Activated naive CD4-positive, alpha-beta T cell treated with anti-CD3 and anti-CD28 coated beads for 36 hours (primary cell): ENCODE data around the gene ABHD17B. TPM values are rescaled to one million over a fixed set of nuclear protein-coding genes. Genes with fewer than 3 reads are reported as not detected.
"Not testable (repeated sequence)": the region's sequence is repeated elsewhere in the genome, so short reads cannot be mapped to it uniquely, and the experiment has no call there.

Source experiments
- CTCF ChIA-PET: fragments of 350-600 bp; sonication (Branson Sonifier 250); formaldehyde crosslinking; loops from one replicate; lab custom pipeline; 2021; ENCODE audit warnings: antibody characterized with exemption; lab: Charles Lee
- DNase-seq: peaks from one replicate; pipeline ENCODE4 v3.0.0-alpha.2; 2020
- H3K27ac Mint-ChIP-seq: one replicate; pipeline ENCODE4 v1.8.0; 2021; ENCODE audit warnings: mild to moderate bottlenecking, mixed read lengths
- H3K27me3 Mint-ChIP-seq: one replicate; pipeline ENCODE4 v1.8.0; 2021; ENCODE audit warnings: low read depth, mixed read lengths
- H3K36me3 Mint-ChIP-seq: one replicate; pipeline ENCODE4 v1.8.0; 2021; ENCODE audit warnings: low read depth, mixed read lengths
- H3K4me1 Mint-ChIP-seq: one replicate; pipeline ENCODE4 v1.8.0; 2021; ENCODE audit warnings: low read depth, mixed read lengths
- H3K4me3 Mint-ChIP-seq: one replicate; pipeline ENCODE4 v1.8.0; 2021; ENCODE audit warnings: mild to moderate bottlenecking, moderate library complexity, mixed read lengths
- H3K9me3 Mint-ChIP-seq: one replicate; pipeline ENCODE4 v1.8.0; 2021; ENCODE audit warnings: mixed read lengths
- intact Hi-C: fragments of 100-400 bp; cut with micrococcal nuclease; formaldehyde crosslinking; loops from one replicate; pipeline ENCODE4 v1.15.1; 2023
- total RNA-seq, 2 experiments: library from RNA; stranded (reverse); gene quantifications; one replicate each; pipeline ENCODE4 v1.2.3, GENCODE V29; 2021

Gene ABHD17B
- total RNA-seq, 2 experiments from 2014 or later, result 10.2 to 11.1 TPM

DNA sequence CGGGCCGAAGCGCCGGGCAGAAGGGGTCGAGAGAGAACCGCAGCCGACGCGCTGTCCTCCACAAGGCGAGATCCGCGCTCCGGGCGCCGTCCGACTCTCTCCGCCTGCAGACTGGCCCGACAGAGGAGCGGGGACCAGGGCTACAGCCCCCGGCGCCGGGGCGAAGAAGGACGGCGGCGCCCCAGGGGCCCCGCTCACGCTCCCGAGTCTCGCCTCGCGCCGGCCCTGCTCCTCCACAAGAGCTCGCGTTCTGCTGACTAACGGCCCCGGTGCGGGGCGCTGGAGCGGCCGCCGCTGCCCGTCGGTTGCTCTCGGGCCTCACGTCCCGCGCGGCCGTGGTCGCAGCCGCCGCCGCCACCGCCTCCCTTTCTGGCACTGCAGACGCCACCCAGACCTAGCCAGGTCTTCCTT, 338 bp downstream of the ABHD17B start:
- peak overlapping the region; percentile 99 for H3K4me3 Mint-ChIP-seq
- H3K9me3 Mint-ChIP-seq, result no peaks in the 10 kb centered on the region
- peaks cover 51% of the 10 kb centered on the region for H3K4me1 Mint-ChIP-seq
- intact Hi-C loops, result loop anchor here (1.0 to 10.0 kb wide), 13 partner anchors 14 to 1656 kb away; partner anchors contain the start of genes CEMIP2, SMC5, TMC1 and ZFAND5
- no peak for DNase-seq
- CTCF ChIA-PET, result interaction anchor here (0.8 to 1.1 kb wide), 4 partner anchors 94 to 118 kb away, joined by 3 to 4 read pairs (median 4); no protein-coding TSS in a partner anchor
- H3K27me3 Mint-ChIP-seq, result no peaks in the 10 kb centered on the region
- peaks cover 1% of the 10 kb centered on the region for H3K36me3 Mint-ChIP-seq
- H3K27ac Mint-ChIP-seq, result peak overlapping the region; percentile 92

- Mint-ChIP-seq H3K27me3 (no peaks in the 10 kb centered on the region), H3K27ac (peak overlapping the region; percentile 77), H3K4me1 (peaks cover 50% of the 10 kb centered on the region), H3K36me3 (peaks cover 1% of the 10 kb centered on the region), H3K4me3 (peak overlapping the region; percentile 99), H3K9me3 (no peaks in the 10 kb centered on the region)
- intact Hi-C loops, result loop anchor here (2.0 to 10.0 kb wide), 8 partner anchors 13 to 1655 kb away; partner anchors contain the start of genes SMC5 and TMC1
- DNase-seq, result peak; percentile 44
- CTCF ChIA-PET, result no interaction called here
Measured at GRCh38 chr9:71909887-71910649, 925 bp downstream of the ABHD17B start.

- peak overlapping the region; percentile 99 for H3K4me3 Mint-ChIP-seq
- H3K36me3 Mint-ChIP-seq, result peaks cover 1% of the 10 kb centered on the region
- no peaks in the 10 kb centered on the region for H3K27me3 Mint-ChIP-seq
- no peak for DNase-seq
- H3K9me3 Mint-ChIP-seq, result no peaks in the 10 kb centered on the region
- intact Hi-C loops, result loop anchor here (2.0 kb wide), 1 partner anchor 1496 kb away; no protein-coding TSS in a partner anchor
- H3K4me1 Mint-ChIP-seq, result peaks cover 48% of the 10 kb centered on the region
- CTCF ChIA-PET, result no interaction called here
- H3K27ac Mint-ChIP-seq, result no peak overlapping the region
Measured at GRCh38 chr9:71908825-71909224, 2.2 kb downstream of the ABHD17B start.

- H3K27ac Mint-ChIP-seq, result no peak overlapping the region
- no peaks in the 10 kb centered on the region for H3K9me3 Mint-ChIP-seq
- CTCF ChIA-PET, result no interaction called here
- intact Hi-C loops, result no loop called here
- H3K36me3 Mint-ChIP-seq, result peaks cover 1% of the 10 kb centered on the region
- DNase-seq, result no peak
- H3K27me3 Mint-ChIP-seq, result no peaks in the 10 kb centered on the region
- peaks cover 50% of the 10 kb centered on the region for H3K4me1 Mint-ChIP-seq
- H3K4me3 Mint-ChIP-seq, result no peak overlapping the region
Measured at GRCh38 chr9:71904076-71904475, 6.9 kb downstream of the ABHD17B start.

GRCh38 chr9:71901695-71902597, 9.0 kb downstream of the ABHD17B start:
- no peak overlapping the region for H3K4me3 Mint-ChIP-seq
- peaks cover 3% of the 10 kb centered on the region for H3K36me3 Mint-ChIP-seq
- H3K27me3 Mint-ChIP-seq, result no peaks in the 10 kb centered on the region
- intact Hi-C loops, result no loop called here
- no peaks in the 10 kb centered on the region for H3K9me3 Mint-ChIP-seq
- peaks cover 52% of the 10 kb centered on the region for H3K4me1 Mint-ChIP-seq
- CTCF ChIA-PET, result interaction anchor here (1.3 kb wide), 1 partner anchor 83 kb away, joined by 7 read pairs; no protein-coding TSS in a partner anchor
- DNase-seq, result no peak
- H3K27ac Mint-ChIP-seq, result no peak overlapping the region

DNA sequence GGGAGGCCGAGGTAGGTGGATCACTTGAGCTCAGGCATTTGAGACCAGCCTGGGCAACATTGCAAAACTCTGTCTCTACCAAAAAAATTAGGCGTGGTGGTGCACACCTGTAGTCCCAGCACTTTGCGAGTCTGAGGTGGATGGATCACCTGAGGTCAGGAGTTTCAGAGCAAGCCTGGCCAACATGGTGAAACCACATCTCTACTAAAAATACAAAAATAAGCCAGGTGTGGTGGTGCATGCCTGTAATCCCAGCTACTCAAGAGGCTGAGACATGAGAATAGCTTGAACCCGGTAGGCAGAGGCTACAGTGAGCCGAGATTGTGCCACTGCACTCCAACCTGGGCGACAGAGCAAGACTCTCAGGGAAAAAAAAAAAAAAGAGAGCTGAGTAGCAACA, 12.2 kb downstream of the ABHD17B start:
- intact Hi-C loops, H3K9me3 Mint-ChIP-seq, DNase-seq, H3K27ac Mint-ChIP-seq, H3K4me3 Mint-ChIP-seq, H3K36me3 Mint-ChIP-seq, H3K27me3 Mint-ChIP-seq: not testable (repeated sequence)
- peaks cover 62% of the 10 kb centered on the region for H3K4me1 Mint-ChIP-seq
- CTCF ChIA-PET, result interaction anchor here (0.6 kb wide), 1 partner anchor 19 kb away, joined by 3 read pairs; no protein-coding TSS in a partner anchor

DNA sequence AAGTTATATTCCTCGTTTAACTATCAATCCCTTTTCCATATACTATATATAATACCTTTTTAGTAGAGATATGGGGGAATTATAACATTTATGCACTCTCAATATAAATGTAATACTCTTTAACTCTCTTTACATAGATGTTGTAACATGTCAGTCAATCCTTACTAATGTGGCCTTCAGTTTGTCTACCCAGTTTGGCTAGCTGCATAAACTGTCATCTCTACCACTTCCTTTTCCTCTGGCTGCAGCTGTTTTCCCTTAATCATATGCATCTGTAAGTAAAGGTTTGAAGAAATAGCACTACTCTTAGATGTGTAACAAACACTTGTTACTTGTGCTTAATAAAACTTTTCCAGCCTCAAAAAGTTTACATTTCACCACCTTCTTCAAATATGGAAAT, 13.4 kb downstream of the ABHD17B start:
- H3K27ac Mint-ChIP-seq, result no peak overlapping the region
- intact Hi-C loops, result loop anchor here (2.0 kb wide), 1 partner anchor 13 kb away; the partner anchor contains the start of genes ABHD17B and C9orf85
- CTCF ChIA-PET, result interaction anchor here (0.6 to 2.6 kb wide), 3 partner anchors 78 to 91 kb away, joined by 4 to 8 read pairs (median 4); no protein-coding TSS in a partner anchor
- H3K36me3 Mint-ChIP-seq, result peaks cover 3% of the 10 kb centered on the region
- no peak overlapping the region for H3K4me3 Mint-ChIP-seq
- H3K4me1 Mint-ChIP-seq, result peaks cover 66% of the 10 kb centered on the region
- peak; percentile 33 for DNase-seq
- H3K9me3 Mint-ChIP-seq, result peaks cover 1% of the 10 kb centered on the region
- H3K27me3 Mint-ChIP-seq, result no peaks in the 10 kb centered on the region

GRCh38 chr9:71896761-71897160, 14.2 kb downstream of the ABHD17B start:
- H3K9me3 Mint-ChIP-seq, result peaks cover 1% of the 10 kb centered on the region
- H3K4me1 Mint-ChIP-seq, result peaks cover 59% of the 10 kb centered on the region
- intact Hi-C loops, result loop anchor here (2.0 kb wide), 1 partner anchor 14 kb away; the partner anchor contains the start of genes ABHD17B and C9orf85

GRCh38 chr9:71895955-71896354, 15.0 kb downstream of the ABHD17B start:
- CTCF ChIA-PET, result interaction anchor here (1.0 to 2.6 kb wide), 3 partner anchors 18 to 89 kb away, joined by 3 to 8 read pairs (median 3); no protein-coding TSS in a partner anchor
- Mint-ChIP-seq H3K27me3 (no peaks in the 10 kb centered on the region), H3K4me1 (peaks cover 53% of the 10 kb centered on the region), H3K27ac (no peak overlapping the region), H3K9me3 (peaks cover 1% of the 10 kb centered on the region), H3K36me3 (peaks cover 3% of the 10 kb centered on the region), H3K4me3 (no peak overlapping the region)
- intact Hi-C loops, result loop anchor here (1.0 to 2.0 kb wide), 2 partner anchors 9 to 15 kb away; partner anchors contain the start of genes ABHD17B and C9orf85
- DNase-seq, result no peak

More at GRCh38 chr9:71896761-71897160, 14.2 kb downstream of the ABHD17B start:
- Mint-ChIP-seq H3K36me3 (peaks cover 3% of the 10 kb centered on the region), H3K27ac (peak overlapping the region; percentile 46), H3K27me3 (no peaks in the 10 kb centered on the region), H3K4me3 (no peak overlapping the region)
- CTCF ChIA-PET, result interaction anchor here (1.3 to 2.6 kb wide), 2 partner anchors 78 to 90 kb away, joined by 4 to 8 read pairs; no protein-coding TSS in a partner anchor
- DNase-seq, result no peak

GRCh38 chr9:71895117-71895516, 15.9 kb downstream of the ABHD17B start:
- H3K27me3 Mint-ChIP-seq, result no peaks in the 10 kb centered on the region
- no peak overlapping the region for H3K4me3 Mint-ChIP-seq
- peaks cover 1% of the 10 kb centered on the region for H3K9me3 Mint-ChIP-seq
- intact Hi-C loops, result loop anchor here (1.0 kb wide), 1 partner anchor 8 kb away; no protein-coding TSS in a partner anchor
- no peak overlapping the region for H3K27ac Mint-ChIP-seq
- no peak for DNase-seq
- peaks cover 48% of the 10 kb centered on the region for H3K4me1 Mint-ChIP-seq
- H3K36me3 Mint-ChIP-seq, result peaks cover 3% of the 10 kb centered on the region
- CTCF ChIA-PET, result interaction anchor here (0.7 to 1.2 kb wide), 2 partner anchors 21 to 76 kb away, joined by 3 to 5 read pairs; no protein-coding TSS in a partner anchor

DNA sequence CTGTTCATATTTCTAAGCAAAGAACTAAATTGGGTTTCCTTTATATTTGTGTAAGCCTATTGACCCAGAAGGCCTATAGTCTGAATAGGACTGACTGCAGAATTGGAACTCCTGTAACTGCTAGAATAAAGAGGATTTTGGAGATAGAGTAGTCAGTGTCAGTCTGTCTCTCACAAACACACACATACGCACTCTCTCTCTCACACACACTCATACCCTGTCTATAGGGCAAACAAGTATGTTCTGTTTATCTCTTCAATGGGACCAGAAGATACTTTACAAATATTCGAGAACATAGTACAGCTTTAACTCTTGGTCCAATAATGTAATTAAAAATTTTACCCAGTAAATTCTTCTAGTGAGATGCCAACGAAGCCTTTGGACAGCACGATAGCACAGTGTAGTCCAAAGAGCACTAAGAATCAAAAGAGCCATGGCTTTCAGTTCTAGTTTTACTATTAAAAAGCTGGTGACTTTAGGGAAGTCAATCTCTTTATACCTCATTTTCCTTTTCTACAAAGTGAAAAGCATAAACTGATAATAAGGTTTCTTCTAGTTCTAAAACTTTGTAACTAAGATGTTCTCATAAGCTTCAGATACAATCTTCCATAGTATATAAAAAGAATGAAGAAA, 19.3 kb downstream of the ABHD17B start:
- no peak overlapping the region for H3K4me3 Mint-ChIP-seq
- no peak for DNase-seq
- CTCF ChIA-PET, result interaction anchor here (1.3 kb wide), 2 partner anchors 73 to 97 kb away, joined by 3 to 5 read pairs; no protein-coding TSS in a partner anchor
- peaks cover 40% of the 10 kb centered on the region for H3K4me1 Mint-ChIP-seq
- H3K36me3 Mint-ChIP-seq, result peaks cover 1% of the 10 kb centered on the region
- intact Hi-C loops, result no loop called here
- no peak overlapping the region for H3K27ac Mint-ChIP-seq
- H3K9me3 Mint-ChIP-seq, result peaks cover 1% of the 10 kb centered on the region
- no peaks in the 10 kb centered on the region for H3K27me3 Mint-ChIP-seq
